HepG2 (cell line): ENCODE measurements around the gene PRDM7.

Source experiments
- BRCA1 ChIP-seq: sonication (generic); formaldehyde crosslinking; IDR thresholded peaks from 2 replicates; pipeline ENCODE4 v1.4.0; 2020; ENCODE audit warnings: missing genetic modification reagents
- EZH2 ChIP-seq: conservative IDR thresholded peaks from 2 replicates; pipeline ENCODE4 v1.6.1; 2012; ENCODE audit warnings: mild to moderate bottlenecking, low read depth, low read length, moderate library complexity
- HOXA7 ChIP-seq: sonication (generic); formaldehyde crosslinking; IDR thresholded peaks from 2 replicates; pipeline ENCODE4 v1.8.1; 2022; ENCODE audit warnings: mild to moderate bottlenecking, missing genetic modification reagents, moderate library complexity
- KDM1A ChIP-seq: IDR thresholded peaks from 2 replicates; pipeline ENCODE4 v1.6.1; 2016; ENCODE audit warnings: missing compliant biosample characterization
- SCMH1 ChIP-seq: sonication (generic); formaldehyde crosslinking; IDR thresholded peaks from 2 replicates; pipeline ENCODE4 v1.9.0; 2021; ENCODE audit warnings: missing genetic modification reagents, mild to moderate bottlenecking, borderline replicate concordance
- SIN3A ChIP-seq: IDR thresholded peaks from 2 replicates; pipeline ENCODE4 v1.6.1; 2011; ENCODE audit warnings: low read depth, mild to moderate bottlenecking, control low read depth, low read length, borderline replicate concordance
- ZNF296 ChIP-seq: sonication (generic); formaldehyde crosslinking; conservative IDR thresholded peaks from 2 replicates; pipeline ENCODE4 v1.5.0; 2020; ENCODE audit warnings: mild to moderate bottlenecking, missing genetic modification reagents
- TF ChIP-seq, protein P1 (sequence below): sonication (generic); formaldehyde crosslinking; IDR thresholded peaks from 2 replicates; pipeline ENCODE4 v1.4.0; 2020; ENCODE audit warnings: missing genetic modification reagents, low read depth, mild to moderate bottlenecking, borderline replicate concordance

- TF ChIP-seq EZH2 (no peak), ZNF296 (CRISPR knock-in tag) (no peak), SIN3A (no peak), KDM1A (CRISPR knock-in tag) (no peak), HOXA7 (CRISPR knock-in tag) (no peak), BRCA1 (CRISPR knock-in tag) (no peak), SCMH1 (CRISPR knock-in tag) (no peak)
- TF ChIP-seq, protein P1, sequence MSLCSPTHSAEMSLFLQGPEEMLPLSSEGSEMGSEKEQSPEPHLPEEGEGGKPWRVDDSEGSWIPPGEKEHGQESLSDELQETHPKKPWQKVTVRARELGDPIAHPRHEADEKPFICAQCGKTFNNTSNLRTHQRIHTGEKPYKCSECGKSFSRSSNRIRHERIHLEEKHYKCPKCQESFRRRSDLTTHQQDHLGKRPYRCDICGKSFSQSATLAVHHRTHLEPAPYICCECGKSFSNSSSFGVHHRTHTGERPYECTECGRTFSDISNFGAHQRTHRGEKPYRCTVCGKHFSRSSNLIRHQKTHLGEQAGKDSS (CRISPR knock-in tag), result no peak
Observed at GRCh38 chr16:90015586-90016338, 61.4 kb downstream of the PRDM7 start.
